GM12878 (cell line): ENCODE results near the gene SNN. TPM values are rescaled to one million over a fixed set of nuclear protein-coding genes. Genes with fewer than 3 reads are reported as not detected.
A peak's percentile ranks its signal among the peaks of the same experiment; 100 is the strongest.

Experiments
- ETV6 ChIP-seq, 2 experiments: fragments of 450-650 bp in 1 of 2; IDR thresholded peaks in 1 of 2; conservative IDR thresholded peaks in 1 of 2; 2 replicates each; pipeline ENCODE4 v1.6.1; 2014; ENCODE audit warnings: antibody characterized with exemption in 1 of 2, borderline replicate concordance in 1 of 2, low read depth in 1 of 2, mild to moderate bottlenecking in 1 of 2, moderate library complexity in 1 of 2
- GABPA ChIP-seq: IDR thresholded peaks from 2 replicates; pipeline ENCODE4 v1.6.1; 2014; ENCODE audit warnings: antibody characterized with exemption, low read depth, mild to moderate bottlenecking, inconsistent platforms
- GATAD2B ChIP-seq: fragments of 450-650 bp; conservative IDR thresholded peaks from 2 replicates; pipeline ENCODE4 v1.6.1; 2017; ENCODE audit warnings: low read depth, mild to moderate bottlenecking, moderate library complexity
- LARP7 ChIP-seq: fragments of 450-650 bp; IDR thresholded peaks from 2 replicates; pipeline ENCODE4 v1.6.1; 2017; ENCODE audit warnings: mild to moderate bottlenecking
- NFIC ChIP-seq: IDR thresholded peaks from 2 replicates; pipeline ENCODE4 v1.6.1; 2012; ENCODE audit warnings: low read depth, mild to moderate bottlenecking, inconsistent platforms, low read length, moderate library complexity
- POLR2A ChIP-seq: IDR thresholded peaks from 2 replicates; pipeline ENCODE4 v1.6.1; 2011; ENCODE audit warnings: low read depth, mild to moderate bottlenecking, low read length
- SREBF1 ChIP-seq: IDR thresholded peaks from 2 replicates; pipeline ENCODE4 v1.6.1; 2012; ENCODE audit warnings: mild to moderate bottlenecking, low read length
- TCF12 ChIP-seq: IDR thresholded peaks from 2 replicates; pipeline ENCODE4 v1.6.1; 2011; ENCODE audit warnings: low read depth, mild to moderate bottlenecking, low read length
- ZBED1 ChIP-seq: IDR thresholded peaks from 2 replicates; pipeline ENCODE4 v1.6.1; 2016; ENCODE audit warnings: borderline replicate concordance
- ZNF384 ChIP-seq: IDR thresholded peaks from 2 replicates; pipeline ENCODE4 v1.6.1; 2012; ENCODE audit warnings: low read depth, mild to moderate bottlenecking, low read length, improper control_type of control experiment, borderline replicate concordance
- polyA plus RNA-seq, 11 experiments: library from polyadenylated mRNA; depleted of rRNA in 4 of 11; unstranded in 6 of 11; stranded (reverse) in 5 of 11; fragments of >200 nt; fragmentation: Nextera tagmentation in 4 of 11; fragmentation: Illumina TruSeq in 1 of 11; extraction: Ambion mirVana in 4 of 11; extraction: Trizol in 1 of 11; gene quantifications; 1 replicate in 1 of 11; 2 replicates in 10 of 11; pipeline versions ENCODE4 v1.2.1 to v1.2.3, GENCODE V29; 2011 to 2016; ENCODE audit warnings: inconsistent platforms in 2 of 11, missing spikeins in 2 of 11, low read depth in 1 of 11
- total RNA-seq, 4 experiments: library from RNA; depleted of rRNA in 3 of 4; stranded (reverse); fragments of >200 nt in 3 of 4; fragmentation: Illumina TruSeq in 1 of 4; extraction: Trizol in 1 of 4; gene quantifications; 2 replicates each; pipeline versions ENCODE4 v1.2.1 to v1.2.3, GENCODE V29; 2013 to 2021
- TF ChIP-seq, protein P1 (sequence below): IDR thresholded peaks from 2 replicates; pipeline ENCODE4 v1.6.1; 2011; ENCODE audit warnings: mild to moderate bottlenecking, low read depth, low read length, moderate library complexity; ENCODE audit not compliant: insufficient replicate concordance
- TF ChIP-seq, protein P2 (sequence below): fragments of 450-650 bp; conservative IDR thresholded peaks from 2 replicates; pipeline ENCODE4 v1.6.1; 2017; ENCODE audit warnings: mild to moderate bottlenecking, moderate library complexity
- TF ChIP-seq, protein P3 (sequence below): fragments of 450-650 bp; IDR thresholded peaks from 2 replicates; pipeline ENCODE4 v1.6.1; 2018; ENCODE audit warnings: borderline replicate concordance, mild to moderate bottlenecking; ENCODE audit not compliant: partially characterized antibody
- TF ChIP-seq, protein P4 (sequence below): IDR thresholded peaks from 2 replicates; pipeline ENCODE4 v1.6.1; 2012; ENCODE audit warnings: low read length, inconsistent platforms

The SNN gene
- total and polyA plus RNA-seq, 10 of the 15 experiments (the other 5 are each of a cell fraction or from before 2014, with no cell fraction given) = 2.2 to 43.4 (median 27.8) TPM

DNA sequence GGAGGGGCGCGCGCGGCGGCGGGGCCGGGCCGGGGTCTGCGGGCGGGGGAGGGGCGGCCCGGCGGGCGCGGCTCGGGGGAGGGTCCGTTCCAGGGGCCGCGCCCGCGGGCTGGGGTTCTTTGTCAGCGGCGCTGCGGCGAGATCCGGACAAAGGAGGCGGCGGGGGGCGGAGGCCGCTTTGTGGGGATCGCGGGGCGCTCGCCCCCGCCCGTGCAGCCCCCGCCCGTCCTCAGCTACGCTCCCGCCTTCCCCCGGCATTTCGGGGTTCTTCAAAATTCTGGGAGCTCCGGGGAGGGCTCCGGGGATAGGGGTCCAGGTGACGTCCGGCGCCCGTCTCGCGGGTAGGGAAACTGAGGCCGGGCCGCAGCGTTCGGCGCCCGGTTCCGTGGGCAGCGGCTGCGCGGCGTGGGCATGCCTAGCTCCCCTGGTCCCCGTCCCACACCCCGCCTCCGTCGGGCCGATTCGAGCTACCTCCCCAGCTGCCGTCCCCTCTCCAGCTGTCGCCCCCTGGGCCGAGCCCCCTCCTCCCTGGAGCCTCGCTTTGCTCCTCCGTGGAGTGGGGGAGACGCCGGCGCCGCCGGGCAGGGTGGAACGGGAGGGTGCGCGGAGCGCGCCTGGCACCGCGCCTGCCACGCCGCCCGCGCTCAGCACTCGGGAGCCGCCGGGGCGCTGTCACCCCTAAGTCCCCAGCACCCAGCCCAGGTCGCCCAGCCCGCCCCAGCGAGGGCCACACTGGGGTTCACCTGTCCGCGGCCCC, 546 bp downstream of the SNN start (continued):
- TF ChIP-seq ZBED1 (no peak), LARP7 (0 out of 2 replicates have a peak, but pooled peaks have one; percentile 40), GABPA (no peak), GATAD2B (0 out of 2 replicates have a peak, but pooled peaks have one; percentile 25), NFIC (no peak), POLR2A (peak; percentile 13; the same call in 1 of the 2 replicates), ETV6 (conservative IDR thresholded peaks at IDR 0.05 in 1 of 2, IDR thresholded peaks at IDR 0.05 in 1 of 2; ENCODE audit: borderline replicate concordance in 1 of 2, low read depth in 1 of 2) (no peak), TCF12 (no peak), ZNF384 (no peak), SREBF1 (no peak)
- TF ChIP-seq, protein P1, sequence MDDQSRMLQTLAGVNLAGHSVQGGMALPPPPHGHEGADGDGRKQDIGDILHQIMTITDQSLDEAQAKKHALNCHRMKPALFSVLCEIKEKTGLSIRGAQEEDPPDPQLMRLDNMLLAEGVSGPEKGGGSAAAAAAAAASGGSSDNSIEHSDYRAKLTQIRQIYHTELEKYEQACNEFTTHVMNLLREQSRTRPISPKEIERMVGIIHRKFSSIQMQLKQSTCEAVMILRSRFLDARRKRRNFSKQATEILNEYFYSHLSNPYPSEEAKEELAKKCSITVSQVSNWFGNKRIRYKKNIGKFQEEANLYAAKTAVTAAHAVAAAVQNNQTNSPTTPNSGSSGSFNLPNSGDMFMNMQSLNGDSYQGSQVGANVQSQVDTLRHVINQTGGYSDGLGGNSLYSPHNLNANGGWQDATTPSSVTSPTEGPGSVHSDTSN = no peak
- TF ChIP-seq, protein P2, sequence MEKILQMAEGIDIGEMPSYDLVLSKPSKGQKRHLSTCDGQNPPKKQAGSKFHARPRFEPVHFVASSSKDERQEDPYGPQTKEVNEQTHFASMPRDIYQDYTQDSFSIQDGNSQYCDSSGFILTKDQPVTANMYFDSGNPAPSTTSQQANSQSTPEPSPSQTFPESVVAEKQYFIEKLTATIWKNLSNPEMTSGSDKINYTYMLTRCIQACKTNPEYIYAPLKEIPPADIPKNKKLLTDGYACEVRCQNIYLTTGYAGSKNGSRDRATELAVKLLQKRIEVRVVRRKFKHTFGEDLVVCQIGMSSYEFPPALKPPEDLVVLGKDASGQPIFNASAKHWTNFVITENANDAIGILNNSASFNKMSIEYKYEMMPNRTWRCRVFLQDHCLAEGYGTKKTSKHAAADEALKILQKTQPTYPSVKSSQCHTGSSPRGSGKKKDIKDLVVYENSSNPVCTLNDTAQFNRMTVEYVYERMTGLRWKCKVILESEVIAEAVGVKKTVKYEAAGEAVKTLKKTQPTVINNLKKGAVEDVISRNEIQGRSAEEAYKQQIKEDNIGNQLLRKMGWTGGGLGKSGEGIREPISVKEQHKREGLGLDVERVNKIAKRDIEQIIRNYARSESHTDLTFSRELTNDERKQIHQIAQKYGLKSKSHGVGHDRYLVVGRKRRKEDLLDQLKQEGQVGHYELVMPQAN = peak; percentile 11
- TF ChIP-seq, protein P3, sequence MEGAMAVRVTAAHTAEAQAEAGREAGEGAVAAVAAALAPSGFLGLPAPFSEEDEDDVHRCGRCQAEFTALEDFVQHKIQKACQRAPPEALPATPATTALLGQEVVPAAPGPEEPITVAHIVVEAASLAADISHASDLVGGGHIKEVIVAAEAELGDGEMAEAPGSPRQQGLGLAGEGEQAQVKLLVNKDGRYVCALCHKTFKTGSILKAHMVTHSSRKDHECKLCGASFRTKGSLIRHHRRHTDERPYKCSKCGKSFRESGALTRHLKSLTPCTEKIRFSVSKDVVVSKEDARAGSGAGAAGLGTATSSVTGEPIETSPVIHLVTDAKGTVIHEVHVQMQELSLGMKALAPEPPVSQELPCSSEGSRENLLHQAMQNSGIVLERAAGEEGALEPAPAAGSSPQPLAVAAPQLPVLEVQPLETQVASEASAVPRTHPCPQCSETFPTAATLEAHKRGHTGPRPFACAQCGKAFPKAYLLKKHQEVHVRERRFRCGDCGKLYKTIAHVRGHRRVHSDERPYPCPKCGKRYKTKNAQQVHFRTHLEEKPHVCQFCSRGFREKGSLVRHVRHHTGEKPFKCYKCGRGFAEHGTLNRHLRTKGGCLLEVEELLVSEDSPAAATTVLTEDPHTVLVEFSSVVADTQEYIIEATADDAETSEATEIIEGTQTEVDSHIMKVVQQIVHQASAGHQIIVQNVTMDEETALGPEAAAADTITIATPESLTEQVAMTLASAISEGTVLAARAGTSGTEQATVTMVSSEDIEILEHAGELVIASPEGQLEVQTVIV = no peak
- TF ChIP-seq, protein P4, sequence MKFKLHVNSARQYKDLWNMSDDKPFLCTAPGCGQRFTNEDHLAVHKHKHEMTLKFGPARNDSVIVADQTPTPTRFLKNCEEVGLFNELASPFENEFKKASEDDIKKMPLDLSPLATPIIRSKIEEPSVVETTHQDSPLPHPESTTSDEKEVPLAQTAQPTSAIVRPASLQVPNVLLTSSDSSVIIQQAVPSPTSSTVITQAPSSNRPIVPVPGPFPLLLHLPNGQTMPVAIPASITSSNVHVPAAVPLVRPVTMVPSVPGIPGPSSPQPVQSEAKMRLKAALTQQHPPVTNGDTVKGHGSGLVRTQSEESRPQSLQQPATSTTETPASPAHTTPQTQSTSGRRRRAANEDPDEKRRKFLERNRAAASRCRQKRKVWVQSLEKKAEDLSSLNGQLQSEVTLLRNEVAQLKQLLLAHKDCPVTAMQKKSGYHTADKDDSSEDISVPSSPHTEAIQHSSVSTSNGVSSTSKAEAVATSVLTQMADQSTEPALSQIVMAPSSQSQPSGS = no peak
